Measurements from ENCODE around the gene MMRN1.

The MMRN1 gene

DNA sequence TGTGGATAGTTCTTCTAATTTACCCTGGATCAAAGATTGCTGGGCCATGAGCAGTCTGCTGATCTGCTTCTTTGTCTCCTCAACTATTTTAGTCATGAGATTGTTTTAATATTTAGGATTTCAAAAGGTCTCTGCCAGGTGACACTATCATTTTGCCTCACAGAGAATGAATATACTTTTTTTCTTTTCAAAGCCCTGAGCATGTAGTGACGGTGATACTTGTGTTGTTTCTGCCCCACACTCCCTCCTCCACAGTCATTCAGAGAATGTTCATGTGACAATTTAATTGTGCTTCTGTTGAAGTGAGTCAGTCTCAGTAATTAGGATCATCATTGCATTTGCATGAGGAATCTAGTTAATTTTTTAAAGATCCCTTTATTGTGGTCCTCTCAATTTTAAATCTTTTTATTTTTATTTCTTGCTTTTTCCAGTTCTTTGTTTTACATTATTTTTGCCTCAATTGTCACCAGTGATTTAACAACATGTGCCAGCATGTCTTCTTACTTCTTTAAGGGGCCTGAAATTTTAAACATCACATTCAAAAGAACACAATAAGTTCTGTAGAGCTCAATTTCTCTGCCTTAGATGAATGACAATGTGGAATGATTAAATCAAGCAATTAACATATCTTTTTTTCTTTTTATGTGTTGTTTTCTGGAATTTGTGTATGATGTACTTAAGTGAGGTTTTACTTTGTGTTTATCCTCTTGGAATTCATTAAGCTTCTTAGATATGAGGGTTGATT lies 12.3 kb downstream of the MMRN1 start:
- FAIRE-seq (no peak), DNase-seq (ENCODE audit: insufficient read length, low spot score) (no peak)
- TF ChIP-seq, protein P1, sequence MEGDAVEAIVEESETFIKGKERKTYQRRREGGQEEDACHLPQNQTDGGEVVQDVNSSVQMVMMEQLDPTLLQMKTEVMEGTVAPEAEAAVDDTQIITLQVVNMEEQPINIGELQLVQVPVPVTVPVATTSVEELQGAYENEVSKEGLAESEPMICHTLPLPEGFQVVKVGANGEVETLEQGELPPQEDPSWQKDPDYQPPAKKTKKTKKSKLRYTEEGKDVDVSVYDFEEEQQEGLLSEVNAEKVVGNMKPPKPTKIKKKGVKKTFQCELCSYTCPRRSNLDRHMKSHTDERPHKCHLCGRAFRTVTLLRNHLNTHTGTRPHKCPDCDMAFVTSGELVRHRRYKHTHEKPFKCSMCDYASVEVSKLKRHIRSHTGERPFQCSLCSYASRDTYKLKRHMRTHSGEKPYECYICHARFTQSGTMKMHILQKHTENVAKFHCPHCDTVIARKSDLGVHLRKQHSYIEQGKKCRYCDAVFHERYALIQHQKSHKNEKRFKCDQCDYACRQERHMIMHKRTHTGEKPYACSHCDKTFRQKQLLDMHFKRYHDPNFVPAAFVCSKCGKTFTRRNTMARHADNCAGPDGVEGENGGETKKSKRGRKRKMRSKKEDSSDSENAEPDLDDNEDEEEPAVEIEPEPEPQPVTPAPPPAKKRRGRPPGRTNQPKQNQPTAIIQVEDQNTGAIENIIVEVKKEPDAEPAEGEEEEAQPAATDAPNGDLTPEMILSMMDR (IDR thresholded peaks at IDR 0.05; ENCODE audit: insufficient read depth, missing control alignments), result no peak

DNA sequence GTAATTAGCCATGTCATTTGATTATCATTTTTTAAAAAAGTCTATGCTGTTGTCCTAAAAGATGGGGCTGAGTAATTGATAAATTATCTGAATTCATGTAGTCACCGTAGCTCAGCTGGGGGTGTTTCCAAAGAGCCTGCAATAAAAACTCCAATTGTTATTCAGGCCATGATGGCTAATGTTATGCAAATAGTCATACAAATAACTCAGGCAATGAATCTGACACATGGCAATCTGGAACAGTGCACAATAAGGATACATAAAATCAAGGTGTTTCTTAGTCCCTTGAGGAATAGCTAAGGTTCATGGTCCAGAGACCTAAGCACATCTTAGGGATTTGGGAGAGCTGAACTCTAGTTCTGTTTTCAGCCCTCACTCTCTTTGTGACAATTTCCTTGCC lies 15.2 kb downstream of the MMRN1 start:
- TF ChIP-seq, protein P1 (IDR thresholded peaks at IDR 0.05; ENCODE audit: insufficient read depth, missing control alignments), result no peak
- FAIRE-seq (no peak), DNase-seq (ENCODE audit: insufficient read length, low spot score) (no peak)

DNA sequence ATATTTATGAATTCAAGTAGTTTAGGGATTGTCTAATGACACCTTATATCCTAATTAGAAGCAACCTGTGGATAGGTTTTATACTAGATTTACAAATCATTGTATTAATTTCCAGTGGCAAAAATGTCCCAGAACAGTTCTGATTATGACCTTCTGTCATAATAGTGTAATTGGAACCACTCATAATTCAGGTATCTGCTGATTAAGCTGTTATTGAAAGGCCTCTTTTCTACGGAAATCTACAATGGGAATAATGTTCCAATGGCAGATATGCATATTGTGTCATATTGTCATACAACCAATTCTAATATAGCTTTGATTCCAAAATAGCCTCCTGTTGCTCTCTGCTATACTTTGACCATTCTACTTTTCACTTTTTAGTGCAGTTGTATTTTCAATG lies 19.0 kb downstream of the MMRN1 start:
- DNase-seq (ENCODE audit: insufficient read length, low spot score) (no peak), FAIRE-seq (no peak)
- TF ChIP-seq, protein P1 (IDR thresholded peaks at IDR 0.05; ENCODE audit: insufficient read depth, missing control alignments), result no peak

DNA sequence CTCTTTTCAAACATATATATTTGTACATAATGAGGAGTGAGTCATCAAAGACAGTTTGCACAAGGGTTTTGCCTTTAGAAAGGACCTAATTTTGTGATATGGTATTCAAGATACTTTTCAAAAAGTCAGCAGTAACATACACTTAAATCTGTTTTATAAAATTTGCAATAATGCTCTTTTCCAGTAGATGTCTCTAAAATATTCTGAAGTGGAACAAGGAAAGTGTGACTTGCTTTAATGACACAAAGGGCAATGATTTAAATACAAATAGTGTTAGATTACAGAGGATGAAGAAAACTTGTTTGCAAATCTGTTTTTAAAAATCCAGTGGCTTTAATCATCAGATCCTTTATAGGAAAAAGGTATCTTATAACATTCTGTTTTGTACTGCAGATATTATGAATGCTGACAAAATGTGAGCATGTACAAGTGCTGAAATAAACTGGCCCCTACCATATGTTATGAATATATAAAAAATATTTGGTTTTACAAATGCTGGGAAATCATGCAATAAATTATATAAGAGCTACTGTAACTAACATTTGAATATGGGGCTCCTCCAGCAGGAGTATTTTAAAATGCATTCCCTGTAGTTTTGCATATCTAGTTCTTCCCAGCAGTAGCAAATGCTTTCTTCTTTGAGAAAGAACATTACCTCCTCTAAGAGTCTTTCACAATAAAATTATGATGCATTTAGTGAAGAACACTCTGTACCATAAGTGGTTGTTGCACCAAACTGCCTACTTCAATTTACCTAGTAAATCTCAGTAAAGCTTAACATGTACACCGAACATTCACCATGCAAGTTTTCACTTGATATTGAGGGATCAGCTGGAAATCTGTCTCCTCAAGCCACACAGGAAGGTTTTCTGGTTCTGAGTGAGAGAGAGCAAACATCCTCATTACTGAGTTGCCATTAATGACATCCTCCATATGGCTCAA lies 20.2 kb downstream of the MMRN1 start:
- TF ChIP-seq, protein P1 (IDR thresholded peaks at IDR 0.05; ENCODE audit: insufficient read depth, missing control alignments), result peak; percentile 39
- no peak for FAIRE-seq
- DNase-seq (ENCODE audit: insufficient read length, low spot score), result no peak

DNA sequence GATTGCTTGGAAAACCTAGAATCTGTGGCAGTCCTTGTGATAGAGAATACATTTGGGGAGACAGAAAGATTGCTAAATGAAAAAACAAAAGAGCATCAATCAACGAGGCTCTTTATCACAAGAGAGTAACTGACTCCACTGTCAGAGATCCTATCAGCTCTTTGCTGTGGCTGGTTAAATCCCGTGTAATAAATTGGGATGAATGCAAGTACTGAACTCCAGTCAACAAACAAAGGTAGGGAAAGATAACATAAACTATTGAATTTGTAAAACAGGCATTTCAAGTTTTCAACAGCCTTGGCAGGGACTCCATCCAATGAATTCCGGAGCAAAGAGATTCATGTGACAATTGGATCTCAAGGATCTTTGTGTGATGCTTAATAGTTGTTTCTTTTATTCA lies 21.3 kb downstream of the MMRN1 start:
- TF ChIP-seq, protein P1 (IDR thresholded peaks at IDR 0.05; ENCODE audit: insufficient read depth, missing control alignments), result no peak
- FAIRE-seq (no peak), DNase-seq (ENCODE audit: insufficient read length, low spot score) (no peak)

DNA sequence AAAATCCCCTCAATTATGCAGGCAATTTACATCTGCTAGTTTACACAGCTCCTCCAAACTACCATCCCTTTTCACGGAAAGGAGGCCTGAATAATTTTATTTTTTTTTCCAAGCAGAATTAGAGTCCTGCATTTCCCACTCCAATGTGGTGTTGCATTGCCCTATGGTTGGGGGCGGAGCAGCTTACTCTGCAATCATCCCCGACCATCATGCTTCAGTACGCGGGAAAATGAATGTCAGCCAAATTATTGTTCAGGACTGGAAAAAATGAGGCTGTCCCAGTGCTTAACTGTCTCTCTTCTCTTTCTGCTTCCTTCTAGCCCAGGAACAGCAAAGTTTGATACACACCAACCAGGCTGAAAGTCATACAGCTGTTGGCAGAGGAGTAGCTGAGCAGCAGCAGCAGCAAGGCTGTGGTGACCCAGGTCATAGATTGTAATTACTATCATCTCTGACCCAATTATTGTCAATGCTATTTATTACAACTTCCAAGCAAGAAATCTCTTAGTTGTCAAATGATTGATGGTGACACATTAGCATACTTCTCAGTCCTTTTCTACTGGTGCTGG lies 28.3 kb downstream of the MMRN1 start:
- no peak for FAIRE-seq
- DNase-seq (ENCODE audit: insufficient read length, low spot score), result no peak
- TF ChIP-seq, protein P1 (IDR thresholded peaks at IDR 0.05; ENCODE audit: insufficient read depth, missing control alignments), result no peak
